Tibial nerve (tissue), 4 donors: Measurements from ENCODE around the gene STAT1.

ENCODE experiments used
- CTCF ChIP-seq, 5 experiments: fragments of 200-600 bp in 3 of 5; fragments of 450-650 bp in 2 of 5; sonication (generic) in 3 of 5; IDR thresholded peaks; one replicate each; pipeline ENCODE4 v1.5.1; 2016 to 2019; ENCODE audit warnings: antibody characterized with exemption in 5 of 5, mild to moderate bottlenecking in 3 of 5, moderate library complexity in 2 of 5
- EP300 ChIP-seq, 2 donors: sonication (generic); formaldehyde crosslinking; IDR thresholded peaks; one replicate each; pipeline ENCODE4 v1.6.1; 2017; ENCODE audit warnings: antibody characterized with exemption in 2 of 2, mild to moderate bottlenecking in 1 of 2
- POLR2A ChIP-seq, 2 donors: fragments of 450-650 bp; IDR thresholded peaks; one replicate each; pipeline ENCODE4 v1.6.1; 2017; ENCODE audit warnings: antibody characterized with exemption in 2 of 2, mild to moderate bottlenecking in 2 of 2, moderate library complexity in 2 of 2

- no peak for TF ChIP-seq POLR2A (IDR thresholded peaks at IDR 0.05)
- no peak for TF ChIP-seq CTCF (IDR thresholded peaks at IDR 0.05)
- no peak for TF ChIP-seq EP300 (IDR thresholded peaks at IDR 0.05)
These were observed 36.6 kb upstream of the STAT1 start for GRCh38 chr2:191050640-191050987.
